Activated CD4-positive, alpha-beta T cell treated with anti-CD3 and anti-CD28 coated beads, Interleukin-10, Interleukin-2, amounts not matched to agents 100 ng/mL and 50 ng/mL, durations not matched to agents 16 hours and 8 hours (primary cell): ENCODE results near the gene MYOM3.
"Not testable (repeated sequence)": the region's sequence is repeated elsewhere in the genome, so short reads cannot be mapped to it uniquely, and the experiment has no call there.

ENCODE experiments used
- DNase-seq: peaks from one replicate; pipeline ENCODE4 v3.0.0-alpha.2; 2020

MYOM3 gene

DNA sequence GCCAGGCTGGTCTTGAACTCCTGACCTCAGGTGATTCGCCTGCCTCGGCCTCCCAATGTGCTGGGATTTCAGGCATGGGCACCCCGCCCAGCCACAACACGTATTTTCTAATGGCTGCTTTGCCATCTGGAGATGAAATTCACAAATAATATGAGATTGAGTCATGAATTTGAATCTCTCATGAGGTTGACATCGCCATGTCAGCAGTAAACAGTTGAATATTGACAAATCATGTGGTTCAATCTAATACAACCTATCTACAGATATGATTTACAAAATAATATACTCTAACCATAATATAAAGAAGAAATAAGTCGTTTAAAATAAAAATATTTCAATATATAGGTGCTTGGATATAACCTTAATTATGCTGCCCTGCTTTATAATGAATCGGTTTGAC is 42.1 kb downstream of the MYOM3 start:
- DNase-seq = no peak

DNA sequence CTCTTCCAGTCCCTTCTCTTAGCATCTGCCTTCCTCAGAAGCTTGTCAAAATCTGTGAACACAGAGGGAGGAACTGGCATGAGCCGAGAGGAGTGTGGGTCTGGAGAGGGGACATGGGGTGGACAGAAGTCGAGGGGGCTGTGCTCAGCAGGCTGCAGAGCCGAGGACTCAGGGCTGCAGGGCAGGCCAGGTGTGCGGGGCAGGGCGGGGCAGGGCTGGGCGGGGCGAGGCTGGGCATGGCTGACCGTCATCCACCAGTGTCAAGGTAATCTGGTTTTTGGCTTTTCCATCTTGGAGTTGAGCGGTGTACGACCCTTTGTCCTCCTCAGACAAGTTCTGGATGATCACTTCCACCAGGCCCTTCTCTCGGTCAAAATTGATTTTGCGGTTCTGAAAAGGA is 44.0 kb downstream of the MYOM3 start:
- DNase-seq = no peak

DNA sequence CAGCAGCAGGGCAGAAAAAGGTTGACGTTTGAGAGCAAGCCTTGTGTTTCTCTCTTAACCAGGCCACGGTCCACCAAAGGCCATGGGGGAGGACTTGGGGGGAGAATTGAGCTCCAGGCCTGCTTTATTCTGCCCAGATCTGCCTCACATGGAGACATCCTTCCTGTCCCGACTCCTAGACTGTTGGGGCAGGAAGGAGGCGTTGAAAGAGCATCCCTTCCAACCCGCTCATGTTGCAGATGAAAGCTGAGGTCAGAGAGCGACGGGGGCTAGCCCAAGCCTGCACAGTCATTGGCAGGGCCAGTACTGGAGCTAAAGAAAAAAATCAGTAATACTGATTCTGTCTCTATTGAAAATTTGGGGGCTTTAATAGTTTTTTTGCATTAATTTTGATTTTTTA is 46.6 kb downstream of the MYOM3 start:
- no peak for DNase-seq

DNA sequence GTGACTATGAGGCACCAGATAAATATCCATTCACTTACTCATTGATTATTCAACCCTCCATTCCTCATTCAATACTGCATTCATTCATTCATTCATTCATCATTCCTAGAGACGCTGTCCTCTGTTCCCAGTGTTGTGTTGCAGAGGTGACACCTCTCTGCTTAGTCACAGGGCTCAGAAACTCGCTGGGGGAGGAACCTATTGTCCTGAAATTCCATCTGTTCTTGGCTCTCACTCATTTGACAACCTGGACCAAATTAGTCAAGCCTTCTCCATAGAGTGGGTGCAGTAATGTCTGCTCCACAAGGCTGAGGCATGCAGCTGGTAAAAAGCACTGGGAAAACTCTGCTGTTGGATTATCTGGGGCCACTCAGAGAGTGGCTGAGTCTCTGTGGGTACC is 49.7 kb downstream of the MYOM3 start:
- no peak for DNase-seq

DNA sequence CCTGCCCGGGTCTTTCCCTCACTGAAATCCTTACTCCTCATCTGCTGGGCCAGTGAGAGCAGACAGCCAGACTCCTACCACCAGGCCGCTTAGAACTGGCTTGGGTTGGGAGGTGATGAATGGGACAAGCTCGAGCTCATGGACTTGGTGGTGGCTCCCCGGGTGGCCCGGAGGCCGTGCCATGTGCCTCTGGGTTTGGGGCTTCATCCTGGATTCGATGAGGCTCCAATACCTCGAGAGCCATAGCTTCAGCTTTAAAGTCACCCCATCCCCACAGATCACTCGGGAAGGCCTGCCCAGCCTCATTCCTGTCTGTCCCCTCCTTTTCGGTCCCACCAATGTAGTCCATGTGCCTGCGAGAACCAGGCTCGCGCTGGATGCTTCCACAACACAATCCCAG is 51.5 kb downstream of the MYOM3 start:
- DNase-seq = no peak

DNA sequence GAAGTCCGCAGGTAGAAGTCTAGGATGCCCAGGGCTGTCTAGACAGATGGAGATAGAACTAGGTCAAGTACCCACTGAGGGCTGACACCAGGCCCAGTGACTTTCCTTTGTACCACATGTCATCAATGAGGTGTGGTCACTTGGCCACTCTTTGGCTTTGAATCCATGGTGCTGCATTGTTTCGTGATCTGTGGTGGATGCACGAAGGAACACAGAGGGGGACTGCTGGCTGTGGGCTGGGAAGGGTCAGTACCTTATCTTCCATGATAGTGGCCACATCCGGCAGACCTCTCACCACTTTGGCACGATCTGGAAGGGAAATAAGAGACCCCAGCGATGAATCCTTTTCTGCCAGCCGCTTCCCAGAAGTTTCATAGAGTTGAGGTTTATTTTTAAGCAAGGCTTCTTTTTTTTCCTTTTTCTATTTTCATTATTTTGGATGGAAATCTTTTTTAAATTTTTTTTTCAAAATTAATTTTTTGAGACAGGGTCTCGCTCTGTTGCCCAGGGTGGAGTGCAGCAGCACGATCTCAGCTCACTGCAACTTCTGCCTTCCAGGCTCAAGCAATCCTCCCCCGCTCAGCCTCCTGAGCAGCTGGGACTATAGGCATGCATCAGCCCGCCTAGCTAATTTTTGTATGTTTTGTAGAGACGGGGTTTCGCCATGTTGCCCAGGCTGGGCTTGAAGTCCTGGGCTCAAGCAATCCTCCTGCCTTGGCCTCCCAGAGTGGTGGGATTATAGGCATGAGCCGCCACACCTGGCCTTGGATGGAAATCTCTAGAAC is 53.1 kb downstream of the MYOM3 start:
- no peak for DNase-seq

DNA sequence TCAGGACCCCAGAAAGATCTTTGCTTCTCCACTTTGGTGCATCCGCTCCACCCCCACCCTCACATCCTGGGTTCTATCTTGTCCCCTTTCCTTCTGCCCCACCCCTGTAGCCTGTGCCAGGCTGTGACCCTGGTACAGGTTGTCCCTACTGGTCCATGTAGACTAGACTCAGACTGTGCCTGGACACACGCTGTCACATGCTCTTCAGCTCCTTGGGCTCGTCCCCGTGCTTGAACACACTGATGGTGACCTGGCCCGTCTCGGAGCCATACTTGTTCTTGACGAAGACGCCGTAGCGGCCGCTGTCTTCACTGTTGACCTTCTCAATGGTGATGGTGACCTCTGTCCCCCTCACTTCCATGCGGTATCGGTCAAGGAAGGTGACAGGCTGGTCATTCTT is 54.8 kb downstream of the MYOM3 start:
- no peak for DNase-seq

DNA sequence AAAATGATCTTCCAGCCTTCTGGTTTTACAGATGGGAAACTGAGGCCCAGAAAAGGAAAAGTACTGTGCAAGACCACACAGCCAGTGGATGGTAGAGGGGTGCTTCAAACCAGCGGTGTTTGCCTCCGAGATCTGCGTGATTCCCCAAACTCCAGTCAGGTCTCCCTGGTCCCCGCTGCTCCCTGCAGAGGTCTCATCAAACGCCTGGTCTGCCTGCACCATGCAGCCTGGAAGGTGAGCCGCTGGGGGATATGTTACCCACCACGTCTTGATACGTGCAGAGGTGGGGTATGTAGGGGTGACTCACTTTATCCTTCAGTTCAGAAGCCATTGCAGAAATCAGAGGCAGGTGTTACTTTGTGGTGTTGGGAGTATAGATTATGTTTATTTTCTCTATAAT is 56.3 kb downstream of the MYOM3 start:
- no peak for DNase-seq

DNA sequence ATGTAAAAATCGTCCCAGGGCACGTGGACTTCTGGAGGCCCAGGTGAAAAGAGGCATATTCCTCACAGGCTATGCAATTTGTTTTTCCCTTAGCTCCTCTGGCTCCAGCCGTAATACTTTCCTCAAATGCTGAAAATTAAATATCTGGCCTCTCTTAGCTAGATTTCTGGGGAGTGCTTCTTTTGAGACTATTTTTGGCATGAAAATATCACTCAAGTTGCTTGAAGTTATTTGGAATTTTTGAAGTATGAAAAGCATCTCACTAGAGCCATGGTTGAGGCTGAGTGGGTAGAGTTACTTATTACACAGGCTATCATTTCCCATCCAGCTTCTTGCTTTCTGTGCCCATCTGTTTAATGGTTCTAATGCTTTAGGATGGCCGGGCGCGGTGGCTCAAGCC is 59.7 kb downstream of the MYOM3 start:
- DNase-seq = no peak

DNA sequence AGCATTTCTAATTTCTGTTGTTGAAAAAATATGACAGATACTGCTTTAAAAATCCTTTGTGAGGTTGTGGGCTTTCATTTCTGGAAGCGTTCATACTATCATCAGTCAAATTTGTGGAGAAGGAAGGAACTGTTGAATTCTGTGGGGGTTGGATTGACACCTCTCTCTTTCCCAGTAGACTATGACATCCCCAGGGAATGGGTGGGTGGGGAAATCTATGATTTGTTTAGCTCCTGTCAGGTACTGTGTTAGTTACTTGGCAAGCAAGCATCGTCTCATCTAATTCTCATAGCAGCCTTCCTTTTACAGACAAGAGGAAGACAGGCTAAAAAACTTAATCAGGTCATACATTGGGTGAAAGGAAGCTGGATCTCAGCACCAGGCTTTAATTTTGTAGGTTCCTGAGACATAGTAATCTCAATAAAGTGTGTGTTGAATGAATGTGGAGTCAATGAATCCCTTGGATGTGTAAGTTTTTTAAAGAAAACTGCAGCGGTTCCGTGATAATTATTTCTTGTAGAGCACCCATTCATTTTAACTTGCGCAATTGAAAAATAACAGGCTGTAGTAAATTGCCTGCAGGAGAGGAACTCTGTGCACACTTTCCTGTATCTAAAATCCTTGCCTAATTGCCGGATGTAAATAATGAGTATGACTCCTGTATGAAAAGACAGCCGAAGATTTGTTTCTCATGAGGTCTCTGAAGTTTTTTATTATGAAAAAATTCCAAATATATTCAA is 60.6 kb downstream of the MYOM3 start:
- no peak for DNase-seq

DNA sequence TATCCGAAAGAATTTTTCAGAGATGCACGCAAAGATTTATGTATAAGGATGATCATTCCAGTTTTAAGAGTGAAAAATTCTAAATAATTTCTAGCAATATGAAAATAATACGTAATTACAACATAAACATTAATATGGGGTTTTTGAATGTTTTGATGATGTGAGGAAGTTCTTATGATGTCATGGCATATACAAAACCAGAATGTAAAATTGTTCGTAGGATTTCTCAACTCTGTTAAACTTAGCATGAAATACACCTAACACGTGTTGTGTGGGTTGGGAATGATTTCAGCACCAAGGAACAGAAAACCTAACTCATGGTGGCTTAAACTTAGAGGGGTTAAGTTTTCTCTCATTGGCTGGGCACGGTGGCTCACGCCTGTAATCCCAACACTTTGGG is 62.2 kb downstream of the MYOM3 start:
- no peak for DNase-seq

DNA sequence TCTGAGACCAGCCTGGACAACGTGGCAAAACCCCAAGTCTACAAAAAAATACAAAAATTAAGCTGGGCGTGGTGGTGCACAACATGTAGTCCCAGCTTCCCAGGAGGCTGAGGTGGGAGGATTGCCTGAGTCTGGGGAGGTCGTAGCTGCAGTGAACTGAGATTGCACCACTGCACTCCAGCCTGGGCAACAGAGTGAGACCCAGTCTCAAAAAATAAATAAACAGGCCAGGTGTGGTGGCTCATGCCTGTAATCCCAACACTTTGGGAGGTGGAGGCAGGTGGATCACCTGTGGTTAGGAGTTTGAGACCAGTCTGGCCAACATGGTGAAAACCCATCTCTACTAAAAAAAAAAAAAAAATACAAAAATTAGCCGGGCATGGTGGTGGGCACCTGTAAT is 63.0 kb downstream of the MYOM3 start:
- DNase-seq = not testable (repeated sequence)

DNA sequence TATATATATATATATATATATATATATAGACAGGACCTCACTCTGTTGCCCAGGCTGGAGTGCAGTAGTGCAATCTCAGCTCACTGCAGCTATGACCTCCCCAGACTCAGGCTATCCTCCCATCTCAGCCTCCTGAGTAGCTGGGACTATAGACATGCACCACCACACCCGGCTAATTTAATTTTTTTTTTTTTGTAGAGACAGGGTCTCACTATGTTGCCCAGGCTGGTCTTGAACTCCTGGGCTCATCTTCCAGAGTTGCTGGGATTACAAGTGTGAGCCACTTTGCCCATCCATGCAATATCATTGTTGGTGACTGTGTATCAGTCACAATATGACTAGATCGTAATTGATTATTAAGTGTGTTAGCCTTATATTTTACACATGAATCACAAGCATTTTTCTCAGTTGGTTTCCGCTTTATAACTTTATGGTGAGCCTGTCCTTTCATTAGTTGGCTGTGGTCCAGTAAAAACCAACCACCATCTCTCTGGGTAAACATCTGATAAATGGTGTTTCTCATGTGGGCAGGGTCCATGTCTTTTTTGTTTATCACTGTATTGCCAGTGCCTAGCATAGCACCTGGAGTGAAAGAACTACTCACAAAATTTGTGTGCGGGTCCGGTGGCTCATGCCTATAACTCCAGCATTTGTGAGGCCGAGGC is 63.6 kb downstream of the MYOM3 start:
- no peak for DNase-seq

DNA sequence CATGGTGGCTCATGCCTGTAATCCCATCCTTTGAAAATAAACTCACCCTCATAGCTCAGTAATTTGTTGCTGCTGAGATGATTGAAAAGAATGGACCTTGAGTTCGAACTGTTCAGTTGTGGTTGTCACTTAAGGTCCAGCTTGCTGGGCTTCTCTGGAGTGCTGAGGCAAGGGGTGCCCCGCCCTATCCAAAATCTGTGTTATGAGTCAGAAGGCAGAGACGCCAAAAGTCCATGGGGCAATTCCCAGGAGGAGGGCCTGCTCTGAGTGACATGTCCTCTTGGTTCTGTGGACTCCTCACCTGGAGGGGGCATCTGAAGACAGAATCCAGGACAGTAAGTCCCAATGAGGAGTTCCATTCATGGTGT is 64.8 kb downstream of the MYOM3 start:
- DNase-seq = no peak

DNA sequence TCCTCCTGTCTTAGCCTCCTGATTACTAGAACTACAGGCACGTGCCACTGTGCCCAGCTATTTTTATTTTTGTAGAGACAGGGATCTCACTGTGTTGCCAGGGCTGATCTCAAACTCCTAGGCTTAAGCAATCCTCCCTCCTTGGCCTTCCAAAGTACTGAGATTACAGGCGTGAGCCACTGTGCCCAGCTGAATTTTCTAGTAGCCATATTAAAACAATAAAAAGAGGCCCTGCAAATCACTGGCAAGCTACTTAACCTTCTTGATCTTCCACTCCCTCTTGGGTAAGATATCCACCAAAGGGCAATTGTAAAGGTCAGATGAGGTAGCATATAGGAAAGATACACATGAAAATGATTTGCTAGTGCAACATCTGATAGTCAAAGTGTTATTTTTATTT is 66.2 kb downstream of the MYOM3 start:
- DNase-seq = no peak

DNA sequence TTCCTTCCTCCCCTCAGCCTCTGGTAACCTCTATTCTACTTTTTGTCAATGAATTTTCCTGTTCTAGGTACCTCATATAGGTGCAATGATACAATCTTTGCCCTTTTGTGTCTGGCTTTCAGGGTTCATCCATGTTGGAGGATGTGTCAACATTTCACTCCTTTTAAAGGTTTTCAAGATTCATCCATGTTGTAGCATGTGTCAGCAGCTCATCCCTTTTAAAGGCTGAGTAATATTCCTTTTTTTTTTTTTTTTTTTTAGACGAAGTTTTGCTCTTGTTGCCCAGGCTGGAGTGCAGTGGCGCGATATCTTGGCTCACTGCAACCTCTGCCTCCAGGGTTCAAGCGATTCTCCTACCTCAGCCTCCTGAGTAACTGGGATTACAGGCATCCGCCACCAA is 67.3 kb downstream of the MYOM3 start:
- DNase-seq = not testable (repeated sequence)

DNA sequence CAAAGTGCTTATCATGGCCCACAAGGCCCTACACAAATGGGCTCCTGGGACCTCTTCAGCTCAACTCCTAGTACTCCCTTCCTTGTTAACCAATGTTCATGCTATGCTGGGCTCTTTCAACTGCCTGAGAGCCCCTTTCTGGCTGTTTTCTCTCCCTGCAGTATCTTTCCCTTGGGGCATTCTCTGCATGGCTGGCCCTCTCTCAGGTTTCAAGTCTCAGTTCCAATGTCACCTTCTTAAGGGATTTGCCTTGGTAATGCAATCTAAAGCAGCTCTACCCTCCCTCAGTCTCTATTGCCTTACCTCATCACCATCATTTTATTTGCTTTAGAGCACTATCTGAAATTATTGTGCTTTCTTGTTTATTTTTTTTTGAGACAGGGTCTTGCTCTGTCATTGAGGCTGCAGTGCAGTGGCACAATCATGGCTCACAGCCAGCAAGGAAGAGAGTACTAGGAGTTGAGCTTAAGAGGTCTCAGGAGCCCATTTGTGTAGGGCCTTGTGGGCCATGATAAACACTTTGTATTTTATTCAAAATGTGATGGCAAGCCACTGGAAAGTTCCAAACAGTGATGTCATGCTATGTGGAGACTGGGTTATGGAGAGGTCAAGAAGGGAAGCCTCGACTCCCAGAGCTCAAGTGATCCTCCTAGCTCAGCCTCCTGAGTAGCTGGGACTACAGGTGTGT is 68.4 kb downstream of the MYOM3 start:
- no peak for DNase-seq

DNA sequence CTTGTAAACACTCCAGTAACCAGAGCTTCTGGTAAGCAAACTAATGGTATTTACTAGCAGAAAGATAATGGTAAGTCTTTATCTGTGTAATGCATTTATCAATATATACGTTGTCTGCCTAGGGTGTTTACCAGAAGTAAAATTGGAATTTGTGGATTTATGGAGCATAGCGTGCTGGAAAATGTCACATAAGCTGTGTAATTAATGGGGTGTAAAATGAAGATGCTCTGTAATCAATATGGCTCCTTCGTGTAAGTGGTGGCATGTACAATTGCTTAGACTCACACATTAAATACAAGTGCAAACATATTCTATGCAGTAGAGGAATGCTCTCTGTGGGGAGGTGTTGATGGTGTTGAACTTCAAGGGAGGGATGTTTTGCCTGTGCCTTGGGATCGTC is 69.6 kb downstream of the MYOM3 start:
- DNase-seq = no peak

DNA sequence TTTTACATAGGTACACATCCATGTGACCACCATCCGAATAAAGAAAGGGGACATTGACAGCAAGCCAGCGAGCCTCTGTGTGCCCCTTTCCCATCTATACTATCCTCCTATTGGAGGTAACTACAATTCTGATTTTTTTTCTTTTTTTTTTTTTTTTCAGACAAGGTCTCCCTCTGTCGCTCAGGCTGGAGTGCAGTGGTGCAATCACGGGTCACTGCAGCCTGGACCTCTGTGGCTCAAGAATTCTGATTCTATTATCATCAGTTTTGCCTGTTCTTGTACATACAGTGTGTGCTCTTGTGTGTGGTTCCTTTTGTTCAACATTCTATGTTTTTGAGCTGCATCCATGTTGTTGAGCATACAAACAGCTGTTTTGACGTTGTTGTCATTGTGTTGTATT is 75.8 kb downstream of the MYOM3 start:
- no peak for DNase-seq

DNA sequence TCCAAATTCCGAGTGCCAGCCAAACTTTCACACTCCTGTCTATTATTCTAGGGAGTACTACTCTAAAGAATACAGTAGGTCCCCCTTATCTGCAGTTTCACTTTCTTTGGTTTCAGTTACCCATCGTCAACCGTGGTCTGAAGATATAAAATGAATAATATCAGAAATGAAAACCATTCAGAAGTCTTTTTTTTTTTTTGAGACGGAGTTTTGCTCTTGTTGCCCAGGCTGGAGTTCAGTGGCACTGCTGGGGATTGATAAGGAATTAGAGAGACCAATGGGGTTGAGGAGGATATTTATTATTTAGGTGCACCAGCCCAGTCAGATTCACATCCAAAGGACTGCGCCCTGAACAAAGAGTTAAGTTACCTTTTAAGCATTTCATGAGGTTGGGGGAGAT is 79.0 kb downstream of the MYOM3 start:
- DNase-seq = no peak

DNA sequence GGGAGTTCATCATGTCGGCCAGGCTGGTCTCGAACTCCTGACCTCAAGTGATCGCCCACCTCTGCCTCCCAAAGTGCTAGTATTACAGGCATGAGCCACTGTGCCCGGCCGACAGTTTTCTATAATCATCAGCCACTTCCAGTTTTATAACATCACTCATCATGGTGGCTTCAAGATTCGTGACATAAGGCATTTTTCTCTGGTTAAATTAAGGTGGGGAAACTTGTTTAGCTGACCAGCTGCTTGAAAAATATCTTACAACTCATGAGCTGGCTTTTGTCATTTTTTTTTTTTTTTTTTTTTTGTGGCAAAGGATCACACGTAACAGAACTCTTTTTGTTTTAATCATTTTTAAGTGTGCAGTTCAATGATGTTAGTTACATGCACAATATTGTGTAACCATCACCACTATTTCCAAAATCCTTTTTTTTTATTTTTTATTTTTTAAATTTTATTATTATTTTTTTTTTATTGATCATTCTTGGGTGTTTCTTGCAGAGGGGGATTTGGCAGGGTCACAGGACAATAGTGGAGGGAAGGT is 80.9 kb downstream of the MYOM3 start:
- not testable (repeated sequence) for DNase-seq

DNA sequence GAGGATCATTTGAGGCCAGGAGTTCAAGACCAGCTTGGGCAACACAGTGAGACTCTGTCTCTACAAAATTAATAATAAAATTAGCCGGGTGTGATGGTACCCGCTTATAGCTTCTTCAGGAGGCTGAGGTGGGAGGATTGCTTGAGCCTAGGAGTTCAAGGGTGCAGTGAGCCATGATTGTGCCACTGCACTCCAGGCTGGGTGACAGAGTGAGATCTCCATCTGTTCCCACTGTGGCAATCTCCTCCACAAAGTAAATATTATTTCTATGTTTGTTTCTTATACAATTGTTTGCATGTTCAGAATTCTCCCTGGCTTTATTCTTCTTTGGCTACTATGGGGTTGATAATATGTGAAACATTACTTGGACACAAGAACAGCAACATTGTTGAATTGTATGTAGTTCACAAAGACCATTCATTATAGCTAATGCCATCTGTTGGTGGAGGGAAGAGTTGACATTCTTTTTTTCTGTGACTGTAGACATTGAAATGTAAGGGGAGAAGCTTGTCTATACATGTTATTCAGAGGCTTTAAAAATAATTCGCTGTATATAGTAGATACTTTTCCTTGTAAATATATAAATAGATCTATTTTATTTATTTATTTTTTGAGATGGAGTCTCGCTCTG is 84.0 kb downstream of the MYOM3 start:
- peak; percentile 14 for DNase-seq
